Stimulated activated naive CD8-positive, alpha-beta T cell treated with anti-CD3 and anti-CD28 coated beads, Interleukin-15, Interleukin-2, amounts not matched to agents 100 ng/mL and 50 ng/mL, for 24 hours (primary cell): ENCODE data around the gene EPM2A.

ENCODE experiments used
- H3K27ac Mint-ChIP-seq: one replicate; pipeline ENCODE4 v1.8.0; 2021; ENCODE audit warnings: mild to moderate bottlenecking, mixed read lengths
- H3K27me3 Mint-ChIP-seq: one replicate; pipeline ENCODE4 v1.8.0; 2021; ENCODE audit warnings: mixed read lengths
- H3K36me3 Mint-ChIP-seq: one replicate; pipeline ENCODE4 v1.8.0; 2021; ENCODE audit warnings: low read depth, mixed read lengths
- H3K4me1 Mint-ChIP-seq: one replicate; pipeline ENCODE4 v1.8.0; 2021; ENCODE audit warnings: low read depth, mixed read lengths
- H3K4me3 Mint-ChIP-seq: one replicate; pipeline ENCODE4 v1.8.0; 2021; ENCODE audit warnings: mild to moderate bottlenecking, mixed read lengths
- H3K9me3 Mint-ChIP-seq: one replicate; pipeline ENCODE4 v1.8.0; 2021; ENCODE audit warnings: mixed read lengths

EPM2A gene

GRCh38 chr6:145670311-145670710 is 65.0 kb downstream of the EPM2A start:
- H3K9me3 Mint-ChIP-seq: no peaks in the 10 kb centered on the region
- H3K36me3 Mint-ChIP-seq: peaks cover 29% of the 10 kb centered on the region
- no peak overlapping the region for H3K27ac Mint-ChIP-seq
- no peaks in the 10 kb centered on the region for H3K27me3 Mint-ChIP-seq
- no peak overlapping the region for H3K4me3 Mint-ChIP-seq
- H3K4me1 Mint-ChIP-seq: no peaks in the 10 kb centered on the region

- H3K27me3 Mint-ChIP-seq: no peaks in the 10 kb centered on the region
- H3K4me3 Mint-ChIP-seq: no peak overlapping the region
- H3K4me1 Mint-ChIP-seq: no peaks in the 10 kb centered on the region
- no peaks in the 10 kb centered on the region for H3K9me3 Mint-ChIP-seq
- no peak overlapping the region for H3K27ac Mint-ChIP-seq
- H3K36me3 Mint-ChIP-seq: peaks cover 25% of the 10 kb centered on the region
These were observed 65.7 kb downstream of the EPM2A start for GRCh38 chr6:145669627-145670034.

- H3K27ac Mint-ChIP-seq: no peak overlapping the region
- no peaks in the 10 kb centered on the region for H3K9me3 Mint-ChIP-seq
- H3K4me3 Mint-ChIP-seq: no peak overlapping the region
- H3K27me3 Mint-ChIP-seq: no peaks in the 10 kb centered on the region
- H3K36me3 Mint-ChIP-seq: peaks cover 17% of the 10 kb centered on the region
- no peaks in the 10 kb centered on the region for H3K4me1 Mint-ChIP-seq
These were observed 66.5 kb downstream of the EPM2A start for GRCh38 chr6:145668844-145669243.

- Mint-ChIP-seq H3K36me3 (peaks cover 15% of the 10 kb centered on the region), H3K27me3 (no peaks in the 10 kb centered on the region), H3K27ac (no peak overlapping the region), H3K4me1 (no peaks in the 10 kb centered on the region), H3K4me3 (no peak overlapping the region), H3K9me3 (no peaks in the 10 kb centered on the region)
These were observed 74.6 kb downstream of the EPM2A start for GRCh38 chr6:145660676-145661075.

GRCh38 chr6:145656128-145656527 is 79.2 kb downstream of the EPM2A start:
- H3K9me3 Mint-ChIP-seq: no peaks in the 10 kb centered on the region

GRCh38 chr6:145652572-145652971 is 82.7 kb downstream of the EPM2A start:
- Mint-ChIP-seq H3K4me1 (no peaks in the 10 kb centered on the region), H3K27ac (no peak overlapping the region), H3K4me3 (no peak overlapping the region), H3K27me3 (no peaks in the 10 kb centered on the region), H3K9me3 (no peaks in the 10 kb centered on the region), H3K36me3 (peaks cover 13% of the 10 kb centered on the region)

More at GRCh38 chr6:145656128-145656527, 79.2 kb downstream of the EPM2A start:
- H3K4me1 Mint-ChIP-seq: no peaks in the 10 kb centered on the region
- peaks cover 7% of the 10 kb centered on the region for H3K36me3 Mint-ChIP-seq
- no peaks in the 10 kb centered on the region for H3K27me3 Mint-ChIP-seq
- H3K27ac Mint-ChIP-seq: no peak overlapping the region
- no peak overlapping the region for H3K4me3 Mint-ChIP-seq

GRCh38 chr6:145651988-145652387 is 83.3 kb downstream of the EPM2A start:
- H3K9me3 Mint-ChIP-seq: no peaks in the 10 kb centered on the region
- H3K36me3 Mint-ChIP-seq: peaks cover 13% of the 10 kb centered on the region
- H3K27me3 Mint-ChIP-seq: no peaks in the 10 kb centered on the region
- no peak overlapping the region for H3K4me3 Mint-ChIP-seq
- H3K4me1 Mint-ChIP-seq: no peaks in the 10 kb centered on the region
- H3K27ac Mint-ChIP-seq: no peak overlapping the region

GRCh38 chr6:145648149-145648548 is 87.2 kb downstream of the EPM2A start:
- no peaks in the 10 kb centered on the region for H3K27me3 Mint-ChIP-seq
- H3K27ac Mint-ChIP-seq: no peak overlapping the region
- no peaks in the 10 kb centered on the region for H3K4me1 Mint-ChIP-seq
- no peak overlapping the region for H3K4me3 Mint-ChIP-seq
- no peaks in the 10 kb centered on the region for H3K9me3 Mint-ChIP-seq
- peaks cover 6% of the 10 kb centered on the region for H3K36me3 Mint-ChIP-seq

- Mint-ChIP-seq H3K4me1 (no peaks in the 10 kb centered on the region), H3K27ac (no peak overlapping the region), H3K27me3 (no peaks in the 10 kb centered on the region), H3K4me3 (no peak overlapping the region), H3K36me3 (peaks cover 6% of the 10 kb centered on the region), H3K9me3 (no peaks in the 10 kb centered on the region)
These were observed 87.7 kb downstream of the EPM2A start for GRCh38 chr6:145647602-145648001.

GRCh38 chr6:145643760-145644159 is 91.6 kb downstream of the EPM2A start:
- H3K27ac Mint-ChIP-seq: no peak overlapping the region
- no peaks in the 10 kb centered on the region for H3K4me1 Mint-ChIP-seq
- H3K9me3 Mint-ChIP-seq: no peaks in the 10 kb centered on the region
- H3K4me3 Mint-ChIP-seq: no peak overlapping the region
- no peaks in the 10 kb centered on the region for H3K36me3 Mint-ChIP-seq
- H3K27me3 Mint-ChIP-seq: no peaks in the 10 kb centered on the region

- Mint-ChIP-seq H3K27me3 (no peaks in the 10 kb centered on the region), H3K36me3 (peaks cover 3% of the 10 kb centered on the region), H3K4me3 (no peak overlapping the region), H3K4me1 (no peaks in the 10 kb centered on the region), H3K27ac (no peak overlapping the region), H3K9me3 (no peaks in the 10 kb centered on the region)
These were observed 101.2 kb downstream of the EPM2A start for GRCh38 chr6:145633981-145634627.

GRCh38 chr6:145632971-145633370 is 102.3 kb downstream of the EPM2A start:
- H3K9me3 Mint-ChIP-seq: no peaks in the 10 kb centered on the region
- H3K27ac Mint-ChIP-seq: no peak overlapping the region
- no peaks in the 10 kb centered on the region for H3K27me3 Mint-ChIP-seq
- peaks cover 9% of the 10 kb centered on the region for H3K36me3 Mint-ChIP-seq
- H3K4me3 Mint-ChIP-seq: no peak overlapping the region
- H3K4me1 Mint-ChIP-seq: no peaks in the 10 kb centered on the region

- H3K4me3 Mint-ChIP-seq: no peak overlapping the region
- no peaks in the 10 kb centered on the region for H3K4me1 Mint-ChIP-seq
- no peaks in the 10 kb centered on the region for H3K9me3 Mint-ChIP-seq
- H3K36me3 Mint-ChIP-seq: peaks cover 20% of the 10 kb centered on the region
- no peaks in the 10 kb centered on the region for H3K27me3 Mint-ChIP-seq
- H3K27ac Mint-ChIP-seq: no peak overlapping the region
These were observed 103.9 kb downstream of the EPM2A start for GRCh38 chr6:145631374-145631773.

- Mint-ChIP-seq H3K4me1 (no peaks in the 10 kb centered on the region), H3K4me3 (no peak overlapping the region), H3K27me3 (no peaks in the 10 kb centered on the region), H3K27ac (no peak overlapping the region), H3K36me3 (peaks cover 20% of the 10 kb centered on the region), H3K9me3 (no peaks in the 10 kb centered on the region)
These were observed 104.7 kb downstream of the EPM2A start for GRCh38 chr6:145630598-145630997.

GRCh38 chr6:145629478-145629877 is 105.8 kb downstream of the EPM2A start:
- no peaks in the 10 kb centered on the region for H3K9me3 Mint-ChIP-seq
- no peak overlapping the region for H3K27ac Mint-ChIP-seq
- H3K27me3 Mint-ChIP-seq: no peaks in the 10 kb centered on the region
- H3K4me1 Mint-ChIP-seq: no peaks in the 10 kb centered on the region
- H3K36me3 Mint-ChIP-seq: peaks cover 20% of the 10 kb centered on the region
- no peak overlapping the region for H3K4me3 Mint-ChIP-seq

GRCh38 chr6:145627451-145627850 is 107.9 kb downstream of the EPM2A start:
- H3K9me3 Mint-ChIP-seq: no peaks in the 10 kb centered on the region
- H3K4me3 Mint-ChIP-seq: no peak overlapping the region
- no peak overlapping the region for H3K27ac Mint-ChIP-seq
- peaks cover 20% of the 10 kb centered on the region for H3K36me3 Mint-ChIP-seq
- H3K27me3 Mint-ChIP-seq: no peaks in the 10 kb centered on the region
- H3K4me1 Mint-ChIP-seq: no peaks in the 10 kb centered on the region
